ENCODE measurements around the gene PCSK1N. TPM values are rescaled to one million over a fixed set of nuclear protein-coding genes. Genes with fewer than 3 reads are reported as not detected.

The PCSK1N gene
- total RNA-seq, 1 donor from 2014 or later = not detected

DNA sequence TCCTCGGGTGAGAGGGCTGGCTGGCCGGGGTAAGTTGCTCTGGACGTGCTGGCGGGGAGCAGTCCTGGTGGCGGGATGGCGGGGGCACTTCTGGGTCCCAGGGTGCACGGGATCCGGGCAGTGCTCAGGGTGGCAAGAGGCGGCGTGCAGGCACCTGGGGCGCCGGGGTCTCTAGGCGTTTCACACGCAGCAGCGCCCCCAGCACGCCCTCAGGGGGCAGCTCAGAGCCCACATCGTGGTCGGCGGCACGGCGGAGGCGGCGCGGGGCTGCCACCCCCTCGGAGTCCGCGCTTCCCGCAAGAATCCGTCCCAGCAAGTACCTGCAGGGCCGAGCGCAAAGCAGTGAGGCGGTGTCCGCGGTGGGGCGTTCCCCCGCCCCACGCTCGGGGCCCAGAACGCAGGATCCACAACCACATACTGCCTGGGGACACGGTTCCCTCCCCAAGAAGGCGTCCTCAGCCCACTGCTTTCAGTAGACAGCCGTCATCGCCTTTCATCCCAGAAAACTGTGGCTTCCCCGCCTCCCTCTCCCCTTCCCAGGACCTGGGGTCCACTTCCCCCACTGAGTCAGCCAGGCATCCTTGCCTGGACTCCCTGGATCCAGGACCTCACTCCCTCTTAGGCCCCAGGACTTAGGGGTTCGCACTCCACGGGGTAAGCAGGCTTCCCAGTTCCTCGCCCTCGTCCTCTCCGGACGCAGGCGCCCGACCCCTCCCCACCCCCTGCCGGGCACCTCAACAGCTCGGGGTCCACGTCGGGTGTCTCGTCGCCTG is 4.1 kb downstream of the PCSK1N start:
- intact Hi-C loops (cut with DNase I) = no loop called here
- TF ChIP-seq, protein P1, sequence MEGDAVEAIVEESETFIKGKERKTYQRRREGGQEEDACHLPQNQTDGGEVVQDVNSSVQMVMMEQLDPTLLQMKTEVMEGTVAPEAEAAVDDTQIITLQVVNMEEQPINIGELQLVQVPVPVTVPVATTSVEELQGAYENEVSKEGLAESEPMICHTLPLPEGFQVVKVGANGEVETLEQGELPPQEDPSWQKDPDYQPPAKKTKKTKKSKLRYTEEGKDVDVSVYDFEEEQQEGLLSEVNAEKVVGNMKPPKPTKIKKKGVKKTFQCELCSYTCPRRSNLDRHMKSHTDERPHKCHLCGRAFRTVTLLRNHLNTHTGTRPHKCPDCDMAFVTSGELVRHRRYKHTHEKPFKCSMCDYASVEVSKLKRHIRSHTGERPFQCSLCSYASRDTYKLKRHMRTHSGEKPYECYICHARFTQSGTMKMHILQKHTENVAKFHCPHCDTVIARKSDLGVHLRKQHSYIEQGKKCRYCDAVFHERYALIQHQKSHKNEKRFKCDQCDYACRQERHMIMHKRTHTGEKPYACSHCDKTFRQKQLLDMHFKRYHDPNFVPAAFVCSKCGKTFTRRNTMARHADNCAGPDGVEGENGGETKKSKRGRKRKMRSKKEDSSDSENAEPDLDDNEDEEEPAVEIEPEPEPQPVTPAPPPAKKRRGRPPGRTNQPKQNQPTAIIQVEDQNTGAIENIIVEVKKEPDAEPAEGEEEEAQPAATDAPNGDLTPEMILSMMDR (IDR thresholded peaks at IDR 0.05) = no peak
- no peaks in the 10 kb centered on the region for H3K4me1 ChIP-seq
- no peaks in the 10 kb centered on the region for H3K9me3 ChIP-seq
- no peak overlapping the region for H3K4me3 ChIP-seq
- no peak for DNase-seq (ENCODE audit: low spot score in 2 of 2)
- no peak overlapping the region for H3K27ac ChIP-seq
- peaks cover 0 to 3% of the 10 kb centered on the region in 2 donors for H3K36me3 ChIP-seq
- H3K27me3 ChIP-seq = peaks cover 5% of the 10 kb centered on the region

DNA sequence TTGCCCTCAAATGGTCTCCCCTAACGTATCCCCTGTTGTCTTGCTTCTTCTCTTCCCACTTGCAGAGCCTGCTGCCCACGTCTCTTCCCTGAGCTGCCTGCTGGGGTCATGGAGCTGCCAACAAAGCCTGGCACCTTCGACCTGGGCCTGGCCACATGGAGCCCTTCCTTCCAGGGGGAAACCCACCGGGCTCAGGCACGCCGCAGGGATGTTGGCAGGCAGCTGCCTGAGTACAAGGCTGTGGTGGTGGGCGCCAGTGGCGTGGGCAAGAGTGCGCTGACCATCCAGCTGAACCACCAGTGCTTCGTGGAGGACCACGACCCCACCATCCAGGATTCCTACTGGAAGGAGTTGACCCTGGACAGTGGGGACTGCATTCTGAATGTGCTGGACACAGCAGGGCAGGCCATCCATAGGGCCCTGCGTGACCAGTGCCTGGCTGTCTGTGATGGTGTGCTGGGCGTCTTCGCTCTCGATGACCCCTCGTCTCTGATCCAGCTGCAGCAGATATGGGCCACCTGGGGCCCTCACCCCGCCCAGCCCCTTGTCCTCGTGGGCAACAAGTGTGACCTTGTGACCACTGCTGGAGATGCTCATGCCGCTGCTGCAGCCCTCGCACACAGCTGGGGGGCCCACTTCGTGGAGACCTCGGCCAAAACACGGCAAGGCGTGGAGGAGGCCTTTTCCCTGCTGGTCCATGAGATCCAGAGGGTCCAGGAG is 6.2 kb downstream of the PCSK1N start:
- Histone ChIP-seq H3K4me3 (no peak overlapping the region), H3K9me3 (peaks cover 0 to 5% of the 10 kb centered on the region in 2 donors), H3K27ac (no peak overlapping the region), H3K36me3 (peaks cover 0 to 3% of the 10 kb centered on the region in 2 donors), H3K4me1 (no peaks in the 10 kb centered on the region), H3K27me3 (peaks cover 5% of the 10 kb centered on the region)
- DNase-seq (ENCODE audit: low spot score in 2 of 2) = no peak
- TF ChIP-seq, protein P1 (IDR thresholded peaks at IDR 0.05) = no peak
- intact Hi-C loops (cut with DNase I) = no loop called here

DNA sequence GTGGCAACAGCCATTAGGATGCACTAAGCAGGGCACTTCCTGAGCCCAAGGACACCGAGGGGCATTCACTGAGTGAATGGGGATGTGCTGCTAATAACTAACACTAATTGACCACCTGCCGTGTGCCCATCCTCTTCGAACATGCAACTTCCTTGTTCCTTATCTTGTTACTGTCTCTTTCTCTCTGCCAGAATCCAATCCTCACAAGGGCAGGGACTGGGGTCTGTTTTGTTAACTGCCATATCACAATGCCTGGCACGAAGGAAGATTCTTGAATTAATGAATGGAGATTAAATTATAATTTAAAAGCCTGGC is 7.8 kb downstream of the PCSK1N start:
- H3K4me3 ChIP-seq = no peak overlapping the region

DNA sequence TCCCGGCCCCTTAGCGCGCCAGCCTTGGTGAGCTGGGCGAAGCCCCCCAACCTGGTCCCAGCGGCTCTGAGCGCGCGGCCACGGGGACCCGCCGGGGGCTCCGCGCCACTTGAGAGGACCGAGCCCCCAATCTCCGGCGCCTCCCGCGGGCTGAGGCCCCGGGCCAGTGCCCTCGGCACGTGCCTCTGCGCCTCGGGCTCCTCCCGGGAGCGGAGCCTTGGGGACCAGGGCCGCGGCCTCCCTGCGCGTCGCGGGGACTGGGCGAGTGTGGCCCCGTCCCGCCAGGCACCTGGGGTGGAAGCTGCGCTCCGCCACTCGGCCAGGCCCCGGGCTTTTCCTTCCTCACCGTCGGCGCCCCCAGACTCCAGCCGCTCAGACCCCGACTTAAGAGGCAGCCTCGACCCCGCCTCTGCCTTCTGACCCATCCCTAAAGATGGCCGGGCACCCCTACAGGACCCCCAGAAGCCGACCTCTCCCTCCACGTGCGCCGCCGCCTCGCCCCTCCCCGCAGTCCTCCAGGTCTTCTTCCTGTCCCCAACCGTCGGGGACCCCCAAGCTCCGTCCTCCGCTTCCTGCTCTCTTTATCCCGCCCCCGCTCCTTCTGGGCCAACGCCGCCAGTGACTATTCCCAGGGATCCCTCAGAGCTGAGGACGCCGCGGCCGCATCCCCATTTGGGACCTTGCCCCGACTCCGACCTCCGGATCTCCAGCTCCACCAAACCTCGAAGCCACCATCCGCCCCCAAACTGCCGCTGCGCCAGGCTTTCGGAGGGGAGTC is 8.3 kb downstream of the PCSK1N start:
- TF ChIP-seq, protein P1 (IDR thresholded peaks at IDR 0.05) = no peak
- no peak for DNase-seq (ENCODE audit: low spot score in 2 of 2)
- H3K4me3 ChIP-seq = no peak overlapping the region
- peaks cover 0 to 8% of the 10 kb centered on the region in 2 donors for H3K36me3 ChIP-seq
- peaks cover 5% of the 10 kb centered on the region for H3K27me3 ChIP-seq
- H3K4me1 ChIP-seq = no peaks in the 10 kb centered on the region
- peaks cover 0 to 5% of the 10 kb centered on the region in 2 donors for H3K9me3 ChIP-seq
- intact Hi-C loops (cut with DNase I) = no loop called here
- H3K27ac ChIP-seq = no peak overlapping the region

More for the DNA sequence above, 7.8 kb downstream of the PCSK1N start:
- peaks cover 5% of the 10 kb centered on the region for H3K27me3 ChIP-seq
- intact Hi-C loops (cut with DNase I) = no loop called here
- TF ChIP-seq, protein P1 (IDR thresholded peaks at IDR 0.05) = no peak
- no peak for DNase-seq (ENCODE audit: low spot score in 2 of 2)
- peaks cover 0 to 5% of the 10 kb centered on the region in 2 donors for H3K9me3 ChIP-seq
- H3K4me1 ChIP-seq = no peaks in the 10 kb centered on the region
- H3K27ac ChIP-seq = no peak overlapping the region
- peaks cover 0 to 3% of the 10 kb centered on the region in 2 donors for H3K36me3 ChIP-seq

DNA sequence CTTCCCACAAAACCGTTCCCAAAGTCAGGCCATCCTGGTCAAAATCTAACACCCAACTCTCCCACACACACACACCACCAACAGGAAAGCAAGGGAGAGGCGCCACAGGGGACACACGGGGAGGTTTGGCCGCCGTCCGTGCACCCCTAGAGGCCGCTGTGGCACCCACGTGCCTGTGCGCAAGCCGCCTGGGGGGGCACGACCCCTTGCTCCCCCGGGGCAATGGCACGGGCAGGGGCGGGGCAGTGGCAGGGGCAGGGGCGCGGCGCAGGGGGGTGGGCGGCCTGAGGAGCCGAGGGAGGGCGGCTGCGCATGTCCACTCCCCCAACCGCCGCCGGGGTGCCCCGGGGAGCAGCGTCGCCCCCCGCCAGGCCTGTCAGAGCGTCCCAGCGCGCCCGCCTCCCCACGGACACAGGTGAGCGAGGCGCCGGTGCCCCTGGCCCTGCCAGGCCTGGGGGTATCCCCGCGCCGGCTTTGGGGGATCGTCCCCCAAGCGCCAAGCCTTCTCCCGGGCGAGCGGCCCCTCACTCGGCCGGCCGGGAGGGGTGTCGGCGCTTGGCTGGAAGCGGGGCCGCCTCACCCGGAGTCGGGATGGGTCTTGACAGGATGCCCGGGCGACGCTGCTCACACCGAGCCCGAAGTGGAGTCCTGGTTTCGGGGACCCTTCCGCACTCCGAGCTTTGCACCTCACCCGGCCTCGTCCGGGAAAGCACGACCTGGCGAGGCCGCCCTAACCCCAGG is 9.1 kb downstream of the PCSK1N start, which contains the start of gene ERAS:
Gene ERAS (plus strand): TSS at position 379 of the 741 bp plus-strand sequence. CDS start 2,611 bp downstream, outside the sequence.
- no peak within 1 kb of the TSS for H3K27ac ChIP-seq
- H3K4me3 ChIP-seq = no peak within 1 kb of the TSS
- TF ChIP-seq, protein P1 (IDR thresholded peaks at IDR 0.05) = no peak
- intact Hi-C loops (cut with DNase I) = no loop called here
- no peaks in the 10 kb centered on the region for H3K4me1 ChIP-seq
- DNase-seq (ENCODE audit: low spot score in 2 of 2) = no peak
- peaks cover 0 to 12% of the 10 kb centered on the region in 2 donors for H3K36me3 ChIP-seq
- H3K9me3 ChIP-seq = peaks cover 0 to 5% of the 10 kb centered on the region in 2 donors
- peaks cover 1% of the 10 kb centered on the region for H3K27me3 ChIP-seq
